ENCODE results near the gene C3orf22.

DNA sequence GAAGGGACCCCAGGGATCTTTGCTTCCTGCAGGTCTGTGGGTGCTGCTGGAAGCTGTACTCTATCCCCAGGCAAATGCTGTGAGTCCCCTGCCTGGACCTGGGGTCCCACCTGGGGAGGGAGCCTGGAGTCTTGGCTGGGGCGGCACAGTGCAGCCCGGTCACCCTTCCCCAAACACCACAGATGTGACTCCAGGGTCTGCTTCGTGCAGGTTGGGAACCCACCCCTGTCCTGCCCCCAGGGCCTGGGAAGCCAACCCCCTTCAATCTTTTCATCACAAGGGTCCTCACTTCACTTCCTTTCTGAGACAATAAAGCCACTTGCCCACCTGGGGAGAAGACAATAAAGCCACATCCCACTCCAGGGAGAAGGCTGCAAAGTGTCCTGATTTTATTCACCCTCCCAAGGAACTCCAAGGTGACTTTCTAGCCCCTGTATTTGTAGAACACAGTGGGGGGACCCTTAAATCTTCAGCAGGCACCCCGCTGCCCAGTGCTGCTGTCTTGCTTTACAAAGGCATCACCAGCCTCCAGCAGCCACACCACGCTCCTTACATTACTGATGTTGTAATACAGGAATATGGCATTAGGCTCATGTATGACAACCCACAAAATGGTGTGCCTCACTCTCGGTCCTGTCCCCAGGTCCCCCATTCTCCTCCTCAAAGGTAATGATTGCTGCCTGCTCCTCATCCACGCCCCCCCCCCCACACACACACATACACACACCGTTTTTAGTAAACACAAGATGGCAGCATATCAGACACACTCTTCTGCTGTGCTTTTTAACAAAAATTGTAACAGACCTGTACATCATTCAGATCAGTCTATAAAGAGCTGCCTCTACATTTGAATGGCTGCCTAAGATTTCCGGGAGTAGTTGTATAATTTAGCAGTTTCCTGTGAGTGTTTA lies 9.9 kb downstream of the C3orf22 start:
- TF ChIP-seq, protein P1, sequence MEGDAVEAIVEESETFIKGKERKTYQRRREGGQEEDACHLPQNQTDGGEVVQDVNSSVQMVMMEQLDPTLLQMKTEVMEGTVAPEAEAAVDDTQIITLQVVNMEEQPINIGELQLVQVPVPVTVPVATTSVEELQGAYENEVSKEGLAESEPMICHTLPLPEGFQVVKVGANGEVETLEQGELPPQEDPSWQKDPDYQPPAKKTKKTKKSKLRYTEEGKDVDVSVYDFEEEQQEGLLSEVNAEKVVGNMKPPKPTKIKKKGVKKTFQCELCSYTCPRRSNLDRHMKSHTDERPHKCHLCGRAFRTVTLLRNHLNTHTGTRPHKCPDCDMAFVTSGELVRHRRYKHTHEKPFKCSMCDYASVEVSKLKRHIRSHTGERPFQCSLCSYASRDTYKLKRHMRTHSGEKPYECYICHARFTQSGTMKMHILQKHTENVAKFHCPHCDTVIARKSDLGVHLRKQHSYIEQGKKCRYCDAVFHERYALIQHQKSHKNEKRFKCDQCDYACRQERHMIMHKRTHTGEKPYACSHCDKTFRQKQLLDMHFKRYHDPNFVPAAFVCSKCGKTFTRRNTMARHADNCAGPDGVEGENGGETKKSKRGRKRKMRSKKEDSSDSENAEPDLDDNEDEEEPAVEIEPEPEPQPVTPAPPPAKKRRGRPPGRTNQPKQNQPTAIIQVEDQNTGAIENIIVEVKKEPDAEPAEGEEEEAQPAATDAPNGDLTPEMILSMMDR (IDR thresholded peaks at IDR 0.05; ENCODE audit: low read depth, low read length): no peak
- no peak for TF ChIP-seq EZH2phosphoT487 (IDR thresholded peaks at IDR 0.05; ENCODE audit: low read depth)
